HCT116 (cell line): ENCODE measurements around the gene CDC45. TPM values are rescaled to one million over a fixed set of nuclear protein-coding genes. Genes with fewer than 3 reads are reported as not detected.

ENCODE experiments used
- ATAC-seq: fragments of 200-7000 bp; cut with Tn5 transposase; 2 replicates; pipeline ENCODE4 v1.9.1; 2020; ENCODE audit warnings: mild to moderate bottlenecking, moderate library complexity
- BruUV-seq: library from RNA; stranded (reverse); fragments of 400-500 nt; replicated peaks from 2 replicates; lab custom pipeline; 2021; lab: Mats Ljungman, UMichigan
- CTCF ChIA-PET: fragments of 300-600 bp; sonication (Branson Sonifier 250); formaldehyde crosslinking; loops from one replicate; lab custom pipeline; 2021; ENCODE audit warnings: antibody characterized with exemption; lab: Charles Lee
- POLR2A ChIA-PET: fragments of 300-600, 350-600 bp; sonication (Branson Sonifier 250); formaldehyde crosslinking; loops from one replicate; lab custom pipeline; 2021; ENCODE audit warnings: antibody characterized with exemption; lab: Charles Lee
- RAD21 ChIA-PET, 2 experiments: fragments of 300-600 bp; sonication (Branson Sonifier 250); formaldehyde crosslinking; loops; one replicate each; lab custom pipeline; 2023; ENCODE audit warnings: low total read pairs in 2 of 2; ENCODE audit not compliant: uncharacterized antibody in 2 of 2, unreplicated experiment in 2 of 2, low non-redundant PET in 1 of 2; lab: Charles Lee
- DNase-seq: peaks from one replicate; pipeline ENCODE4 v3.0.0-alpha.2; 2010; ENCODE audit warnings: low read depth, low spot score
- H2AFZ ChIP-seq: fragments of 200-600 bp; shearing (Covaris generic), sonication (generic); 2 replicates; pipeline ENCODE4 v1.6.1; 2017; ENCODE audit warnings: low read depth, mixed run types, mixed read lengths, antibody characterized with exemption, low read length; ENCODE audit not compliant: poor library complexity, severe bottlenecking
- H3K27ac ChIP-seq: 2 replicates; pipeline ENCODE4 v1.5.1; 2012; ENCODE audit warnings: low read depth, low read length
- H3K27me3 ChIP-seq: fragments of 200-600 bp; sonication (generic); 2 replicates; pipeline ENCODE4 v1.6.1; 2016; ENCODE audit warnings: mixed run types, low read length, mixed read lengths; ENCODE audit not compliant: insufficient read depth
- H3K36me3 ChIP-seq, 2 experiments: fragments of 200-500 bp in 1 of 2; fragments of 200-600 bp in 1 of 2; sonication (Bioruptor generic) in 1 of 2; sonication (generic) in 1 of 2; 2 replicates each; pipeline versions ENCODE4 v1.5.1 to v1.6.1; 2014 to 2016; ENCODE audit warnings: low read length in 2 of 2, inconsistent platforms in 1 of 2, mixed read lengths in 1 of 2, mixed run types in 1 of 2; ENCODE audit not compliant: insufficient read depth in 2 of 2, control insufficient read depth in 1 of 2
- H3K4me1 ChIP-seq, 2 experiments: fragments of 200-600 bp in 1 of 2; sonication (generic) in 1 of 2; 2 replicates each; pipeline versions ENCODE4 v1.5.1 to v1.6.1; 2012 to 2017; ENCODE audit warnings: low read length in 2 of 2, inconsistent platforms in 1 of 2, mild to moderate bottlenecking in 1 of 2, mixed read lengths in 1 of 2, mixed run types in 1 of 2, moderate library complexity in 1 of 2; ENCODE audit not compliant: insufficient read depth in 2 of 2, control insufficient read depth in 1 of 2
- H3K4me2 ChIP-seq: fragments of 200-600 bp; sonication (generic); 2 replicates; pipeline ENCODE4 v1.6.1; 2017; ENCODE audit warnings: mixed run types, low read length, mixed read lengths
- H3K4me3 ChIP-seq, 2 experiments: fragments of 200-600 bp in 1 of 2; sonication (generic) in 1 of 2; replicated peaks in 1 of 2; 2 replicates each; pipeline ENCODE4 v1.5.1; 2011 to 2016; ENCODE audit warnings: low read length in 2 of 2, control low read depth in 1 of 2, low read depth in 1 of 2, mild to moderate bottlenecking in 1 of 2, mixed read lengths in 1 of 2, mixed run types in 1 of 2
- H3K79me2 ChIP-seq: fragments of 200-600 bp; sonication (generic); 2 replicates; pipeline ENCODE4 v1.6.1; 2017; ENCODE audit warnings: mild to moderate bottlenecking, mixed run types, low read length, moderate library complexity, mixed read lengths; ENCODE audit not compliant: insufficient read depth
- H3K9ac ChIP-seq: fragments of 200-600 bp; sonication (generic); 2 replicates; pipeline ENCODE4 v1.6.1; 2016; ENCODE audit warnings: low read length, mixed read lengths
- H3K9me2 ChIP-seq: fragments of 200-600 bp; sonication (generic), shearing (Covaris generic); 2 replicates; pipeline ENCODE4 v1.6.1; 2017; ENCODE audit warnings: mixed run types, mild to moderate bottlenecking, moderate library complexity; ENCODE audit not compliant: insufficient read depth
- H3K9me3 ChIP-seq, 2 experiments: fragments of 200-500 bp in 1 of 2; fragments of 200-600 bp in 1 of 2; sonication (Bioruptor generic) in 1 of 2; sonication (generic) in 1 of 2; 2 replicates each; pipeline ENCODE4 v1.6.1; 2014 to 2017; ENCODE audit warnings: low read length in 2 of 2, mixed read lengths in 2 of 2, inconsistent platforms in 1 of 2, low read depth in 1 of 2, mild to moderate bottlenecking in 1 of 2, mixed run types in 1 of 2, moderate library complexity in 1 of 2; ENCODE audit not compliant: control insufficient read depth in 1 of 2, insufficient read depth in 1 of 2
- H4K20me1 ChIP-seq: fragments of 200-600 bp; sonication (generic), shearing (Covaris generic); 2 replicates; pipeline ENCODE4 v1.6.1; 2017; ENCODE audit warnings: mixed run types, mild to moderate bottlenecking, moderate library complexity; ENCODE audit not compliant: insufficient read depth
- CEBPB ChIP-seq: IDR thresholded peaks from 2 replicates; pipeline ENCODE4 v1.6.1; 2012; ENCODE audit warnings: low read depth
- EGR1 ChIP-seq: IDR thresholded peaks from 2 replicates; pipeline ENCODE4 v1.6.1; 2012; ENCODE audit warnings: low read depth
- EZH2 ChIP-seq: fragments of 200-600 bp; sonication (generic); IDR thresholded peaks from 2 replicates; pipeline ENCODE4 v1.6.1; 2017; ENCODE audit warnings: antibody characterized with exemption, mixed run types
- FOSL1 ChIP-seq: IDR thresholded peaks from 2 replicates; pipeline ENCODE4 v1.6.1; 2012; ENCODE audit warnings: low read depth
- JUND ChIP-seq: IDR thresholded peaks from 2 replicates; pipeline ENCODE4 v1.6.1; 2012
- POLR2AphosphoS5 ChIP-seq: IDR thresholded peaks from 2 replicates; pipeline ENCODE4 v1.6.1; 2011; ENCODE audit warnings: mild to moderate bottlenecking, low read depth, low read length, moderate library complexity
- SIN3A ChIP-seq: IDR thresholded peaks from 2 replicates; pipeline ENCODE4 v1.6.1; 2012; ENCODE audit warnings: low read depth
- SRF ChIP-seq: IDR thresholded peaks from 2 replicates; pipeline ENCODE4 v1.6.1; 2012; ENCODE audit warnings: low read depth
- YY1 ChIP-seq: IDR thresholded peaks from 2 replicates; pipeline ENCODE4 v1.6.1; 2011; ENCODE audit warnings: low read length, low read depth, moderate library complexity, mild to moderate bottlenecking; ENCODE audit not compliant: insufficient replicate concordance; ENCODE audit errors: extremely low read depth
- ZFX ChIP-seq: fragments of 450-650 bp; IDR thresholded peaks from 2 replicates; pipeline ENCODE4 v1.6.1; 2017
- intact Hi-C: fragments of 100-400 bp; cut with micrococcal nuclease; formaldehyde crosslinking; loops from 2 replicates; pipeline ENCODE4 v1.10.0; 2022
- total RNA-seq: library from RNA; stranded (reverse); gene quantifications from one replicate; pipeline ENCODE4 v1.2.1, GENCODE V29; 2021; ENCODE audit not compliant: unreplicated experiment
- TF ChIP-seq, protein P1 (sequence below): IDR thresholded peaks from 2 replicates; pipeline ENCODE4 v1.6.1; 2012
- TF ChIP-seq, protein P2 (sequence below): IDR thresholded peaks from 2 replicates; pipeline ENCODE4 v1.6.1; 2012; ENCODE audit warnings: low read depth
- TF ChIP-seq, protein P3 (sequence below): IDR thresholded peaks from 2 replicates; pipeline ENCODE4 v1.6.1; 2011; ENCODE audit warnings: mild to moderate bottlenecking, low read length, moderate library complexity; ENCODE audit not compliant: insufficient replicate concordance; ENCODE audit errors: extremely low read depth
- TF ChIP-seq, protein P4 (sequence below), 3 experiments: fragments of 200-600 bp in 1 of 3; sonication (generic) in 1 of 3; IDR thresholded peaks in 2 of 3; conservative IDR thresholded peaks in 1 of 3; 2 replicates each; pipeline ENCODE4 v1.5.1; 2012 to 2017; ENCODE audit warnings: low read depth in 2 of 3, low read length in 2 of 3, antibody characterized with exemption in 1 of 3, borderline replicate concordance in 1 of 3, control low read depth in 1 of 3, mild to moderate bottlenecking in 1 of 3, mixed read lengths in 1 of 3, mixed run types in 1 of 3, moderate library complexity in 1 of 3; ENCODE audit not compliant: insufficient read depth in 1 of 3

CDC45 gene
- total RNA-seq, 1 experiment from 2014 or later: 43.4 TPM

DNA sequence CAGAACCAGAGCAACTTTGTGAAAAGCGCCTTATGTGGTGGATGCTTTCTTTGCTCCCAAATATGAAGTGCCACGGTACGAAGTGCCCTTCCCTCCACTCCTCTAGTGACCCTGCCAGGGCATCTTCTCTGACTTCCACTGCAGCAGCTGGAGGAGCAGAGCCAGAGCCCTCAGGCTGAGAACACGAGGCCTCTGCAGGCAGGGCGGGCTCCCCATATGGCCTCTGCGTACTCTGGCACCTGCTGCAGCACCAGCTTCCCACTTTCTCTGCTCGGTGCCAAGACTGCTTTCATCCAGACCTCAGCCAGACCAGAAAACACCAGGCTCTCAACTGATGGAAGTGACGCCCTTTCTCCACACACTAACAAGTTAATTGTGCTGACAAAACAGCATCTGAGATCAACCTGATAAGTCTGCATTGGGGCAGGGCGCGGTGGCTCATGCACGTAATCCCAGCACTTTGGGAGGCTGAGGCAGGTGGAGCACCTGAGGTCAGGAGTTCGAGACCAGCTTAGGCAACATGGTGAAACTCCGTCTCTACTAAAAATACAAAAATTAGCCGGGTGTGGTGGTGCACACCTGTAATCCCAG lies 13.5 kb upstream of the CDC45 start:
- ChIA-PET CTCF (no interaction called here), POLR2A (interaction anchor here (1.1 kb wide), 1 partner anchor 13 kb away, joined by 3 read pairs; the partner anchor contains the start of gene CDC45), RAD21 (no interaction called here)
- DNase-seq (no peak), ATAC-seq (no peak)
- H3K27ac ChIP-seq: no peak overlapping the region
- H3K4me1 ChIP-seq: no peaks in the 10 kb centered on the region
- H3K9me2 ChIP-seq: no peaks in the 10 kb centered on the region
- BruUV-seq: no TSS peak
- no peaks in the 10 kb centered on the region for H3K9me3 ChIP-seq
- H3K79me2 ChIP-seq: peaks cover 21% of the 10 kb centered on the region
- no peaks in the 10 kb centered on the region for H4K20me1 ChIP-seq
- peaks cover 57 to 65% of the 10 kb centered on the region in 2 experiments for H3K36me3 ChIP-seq
- intact Hi-C loops: no loop called here
- H3K9ac ChIP-seq: no peak overlapping the region
- H3K4me2 ChIP-seq: no peak overlapping the region
- no peak overlapping the region for H2AFZ ChIP-seq
- H3K27me3 ChIP-seq: no peaks in the 10 kb centered on the region
- TF ChIP-seq FOSL1 (no peak), JUND (no peak), POLR2AphosphoS5 (no peak), ZFX (no peak), YY1 (no peak), EZH2 (no peak), SRF (no peak), EGR1 (no peak), SIN3A (no peak), CEBPB (no peak)
- TF ChIP-seq, protein P1, sequence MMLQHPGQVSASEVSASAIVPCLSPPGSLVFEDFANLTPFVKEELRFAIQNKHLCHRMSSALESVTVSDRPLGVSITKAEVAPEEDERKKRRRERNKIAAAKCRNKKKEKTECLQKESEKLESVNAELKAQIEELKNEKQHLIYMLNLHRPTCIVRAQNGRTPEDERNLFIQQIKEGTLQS: no peak
- TF ChIP-seq, protein P2, sequence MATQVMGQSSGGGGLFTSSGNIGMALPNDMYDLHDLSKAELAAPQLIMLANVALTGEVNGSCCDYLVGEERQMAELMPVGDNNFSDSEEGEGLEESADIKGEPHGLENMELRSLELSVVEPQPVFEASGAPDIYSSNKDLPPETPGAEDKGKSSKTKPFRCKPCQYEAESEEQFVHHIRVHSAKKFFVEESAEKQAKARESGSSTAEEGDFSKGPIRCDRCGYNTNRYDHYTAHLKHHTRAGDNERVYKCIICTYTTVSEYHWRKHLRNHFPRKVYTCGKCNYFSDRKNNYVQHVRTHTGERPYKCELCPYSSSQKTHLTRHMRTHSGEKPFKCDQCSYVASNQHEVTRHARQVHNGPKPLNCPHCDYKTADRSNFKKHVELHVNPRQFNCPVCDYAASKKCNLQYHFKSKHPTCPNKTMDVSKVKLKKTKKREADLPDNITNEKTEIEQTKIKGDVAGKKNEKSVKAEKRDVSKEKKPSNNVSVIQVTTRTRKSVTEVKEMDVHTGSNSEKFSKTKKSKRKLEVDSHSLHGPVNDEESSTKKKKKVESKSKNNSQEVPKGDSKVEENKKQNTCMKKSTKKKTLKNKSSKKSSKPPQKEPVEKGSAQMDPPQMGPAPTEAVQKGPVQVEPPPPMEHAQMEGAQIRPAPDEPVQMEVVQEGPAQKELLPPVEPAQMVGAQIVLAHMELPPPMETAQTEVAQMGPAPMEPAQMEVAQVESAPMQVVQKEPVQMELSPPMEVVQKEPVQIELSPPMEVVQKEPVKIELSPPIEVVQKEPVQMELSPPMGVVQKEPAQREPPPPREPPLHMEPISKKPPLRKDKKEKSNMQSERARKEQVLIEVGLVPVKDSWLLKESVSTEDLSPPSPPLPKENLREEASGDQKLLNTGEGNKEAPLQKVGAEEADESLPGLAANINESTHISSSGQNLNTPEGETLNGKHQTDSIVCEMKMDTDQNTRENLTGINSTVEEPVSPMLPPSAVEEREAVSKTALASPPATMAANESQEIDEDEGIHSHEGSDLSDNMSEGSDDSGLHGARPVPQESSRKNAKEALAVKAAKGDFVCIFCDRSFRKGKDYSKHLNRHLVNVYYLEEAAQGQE: no peak
- TF ChIP-seq, protein P3, sequence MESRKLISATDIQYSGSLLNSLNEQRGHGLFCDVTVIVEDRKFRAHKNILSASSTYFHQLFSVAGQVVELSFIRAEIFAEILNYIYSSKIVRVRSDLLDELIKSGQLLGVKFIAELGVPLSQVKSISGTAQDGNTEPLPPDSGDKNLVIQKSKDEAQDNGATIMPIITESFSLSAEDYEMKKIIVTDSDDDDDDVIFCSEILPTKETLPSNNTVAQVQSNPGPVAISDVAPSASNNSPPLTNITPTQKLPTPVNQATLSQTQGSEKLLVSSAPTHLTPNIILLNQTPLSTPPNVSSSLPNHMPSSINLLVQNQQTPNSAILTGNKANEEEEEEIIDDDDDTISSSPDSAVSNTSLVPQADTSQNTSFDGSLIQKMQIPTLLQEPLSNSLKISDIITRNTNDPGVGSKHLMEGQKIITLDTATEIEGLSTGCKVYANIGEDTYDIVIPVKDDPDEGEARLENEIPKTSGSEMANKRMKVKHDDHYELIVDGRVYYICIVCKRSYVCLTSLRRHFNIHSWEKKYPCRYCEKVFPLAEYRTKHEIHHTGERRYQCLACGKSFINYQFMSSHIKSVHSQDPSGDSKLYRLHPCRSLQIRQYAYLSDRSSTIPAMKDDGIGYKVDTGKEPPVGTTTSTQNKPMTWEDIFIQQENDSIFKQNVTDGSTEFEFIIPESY: no peak
- TF ChIP-seq, protein P4, sequence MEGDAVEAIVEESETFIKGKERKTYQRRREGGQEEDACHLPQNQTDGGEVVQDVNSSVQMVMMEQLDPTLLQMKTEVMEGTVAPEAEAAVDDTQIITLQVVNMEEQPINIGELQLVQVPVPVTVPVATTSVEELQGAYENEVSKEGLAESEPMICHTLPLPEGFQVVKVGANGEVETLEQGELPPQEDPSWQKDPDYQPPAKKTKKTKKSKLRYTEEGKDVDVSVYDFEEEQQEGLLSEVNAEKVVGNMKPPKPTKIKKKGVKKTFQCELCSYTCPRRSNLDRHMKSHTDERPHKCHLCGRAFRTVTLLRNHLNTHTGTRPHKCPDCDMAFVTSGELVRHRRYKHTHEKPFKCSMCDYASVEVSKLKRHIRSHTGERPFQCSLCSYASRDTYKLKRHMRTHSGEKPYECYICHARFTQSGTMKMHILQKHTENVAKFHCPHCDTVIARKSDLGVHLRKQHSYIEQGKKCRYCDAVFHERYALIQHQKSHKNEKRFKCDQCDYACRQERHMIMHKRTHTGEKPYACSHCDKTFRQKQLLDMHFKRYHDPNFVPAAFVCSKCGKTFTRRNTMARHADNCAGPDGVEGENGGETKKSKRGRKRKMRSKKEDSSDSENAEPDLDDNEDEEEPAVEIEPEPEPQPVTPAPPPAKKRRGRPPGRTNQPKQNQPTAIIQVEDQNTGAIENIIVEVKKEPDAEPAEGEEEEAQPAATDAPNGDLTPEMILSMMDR (IDR thresholded peaks at IDR 0.05 in 2 of 3, conservative IDR thresholded peaks at IDR 0.05 in 1 of 3; ENCODE audit: borderline replicate concordance in 1 of 3, insufficient read depth in 1 of 3, low read depth in 2 of 3, low read length in 2 of 3): no peak
- TF ChIP-seq, all 23 proteins: peak for 0
- no peak overlapping the region for H3K4me3 ChIP-seq
